Tibial artery (tissue), 4 donors: ENCODE data around the gene THBS2.
A peak's percentile ranks its signal among the peaks of the same experiment; 100 is the strongest.
"Not testable (repeated sequence)": the region's sequence is repeated elsewhere in the genome, so short reads cannot be mapped to it uniquely, and the experiment has no call there.

Experiments
- DNase-seq, 2 donors: peaks; one replicate each; pipeline ENCODE4 v3.0.0-alpha.2; 2019
- H3K27ac ChIP-seq, 2 donors: fragments of 200-600 bp; sonication (generic) in 1 of 2; 1 replicate in 1 of 2; 2 replicates in 1 of 2; pipeline ENCODE4 v1.5.1; 2018 to 2019; ENCODE audit warnings: mild to moderate bottlenecking in 1 of 2
- H3K27me3 ChIP-seq, 2 donors: fragments of 200-600 bp; sonication (generic) in 1 of 2; one replicate each; pipeline versions ENCODE4 v1.5.1 to v1.6.0; 2016 to 2019
- H3K36me3 ChIP-seq, 3 donors: fragments of 200-600 bp; sonication (generic) in 2 of 3; one replicate each; pipeline ENCODE4 v1.5.1; 2016 to 2019; ENCODE audit warnings: mild to moderate bottlenecking in 2 of 3
- H3K4me1 ChIP-seq, 4 donors: fragments of 200-600 bp; sonication (generic) in 2 of 4; 1 replicate in 3 of 4; 2 replicates in 1 of 4; pipeline ENCODE4 v1.5.1; 2016 to 2019
- H3K4me3 ChIP-seq, 2 donors: fragments of 200-600 bp; sonication (generic) in 1 of 2; 1 replicate in 1 of 2; 2 replicates in 1 of 2; pipeline ENCODE4 v1.5.1; 2018 to 2019; ENCODE audit warnings: mild to moderate bottlenecking in 2 of 2
- H3K9me3 ChIP-seq, 3 donors: fragments of 200-600 bp; sonication (generic) in 1 of 3; one replicate each; pipeline ENCODE4 v1.5.1; 2016 to 2019
- intact Hi-C: fragments of 100-400 bp; cut with DNase I; formaldehyde crosslinking; loops from one replicate; pipeline ENCODE4 v1.15.0; 2023; ENCODE audit warnings: low total_unique reads
- TF ChIP-seq, protein P1 (sequence below), 2 experiments: fragments of 200-600 bp in 1 of 2; fragments of 450-650 bp in 1 of 2; IDR thresholded peaks; one replicate each; pipeline ENCODE4 v1.5.1; 2017 to 2019; ENCODE audit warnings: antibody characterized with exemption in 2 of 2, mild to moderate bottlenecking in 1 of 2, moderate library complexity in 1 of 2

Gene THBS2

DNA sequence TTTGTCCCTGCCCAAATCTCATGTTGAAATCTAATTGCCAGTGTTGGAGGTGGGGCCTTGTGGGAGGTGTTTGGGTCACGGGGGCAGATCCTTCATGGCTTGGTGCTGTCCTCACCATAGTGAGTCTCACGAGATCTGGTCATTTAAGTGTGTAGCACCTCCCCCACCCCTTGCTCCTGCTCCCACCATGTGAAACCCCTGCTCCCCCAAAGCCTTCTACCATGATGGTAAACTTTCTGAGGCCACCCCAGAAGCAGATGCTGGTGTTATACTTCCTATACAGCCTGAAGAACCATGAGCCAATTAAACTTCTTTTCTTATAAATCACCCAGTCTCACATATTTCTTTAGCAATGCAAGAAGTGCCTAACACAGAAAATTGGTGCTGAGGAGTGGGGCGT lies 19.9 kb upstream of the THBS2 start:
- no peak overlapping the region for H3K4me3 ChIP-seq
- intact Hi-C loops = no loop called here

DNA sequence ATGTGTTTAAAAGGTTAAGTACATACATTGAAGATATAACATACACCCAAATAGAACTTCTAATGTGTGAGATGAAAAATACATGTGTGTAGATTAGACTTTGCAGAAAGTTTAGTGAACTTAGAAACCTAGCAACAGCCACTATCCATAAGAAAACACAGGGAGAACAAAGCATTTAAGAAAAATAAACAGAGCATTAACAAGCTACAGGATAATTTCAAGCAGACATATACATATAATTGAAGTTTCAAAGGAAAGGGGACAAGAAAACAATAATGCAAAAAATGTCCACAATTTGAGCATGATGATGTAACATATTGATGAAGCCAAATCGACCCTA lies 18.2 kb upstream of the THBS2 start:
- H3K4me3 ChIP-seq = no peak overlapping the region
- no peaks in the 10 kb centered on the region for H3K27me3 ChIP-seq
- DNase-seq = no peak
- H3K27ac ChIP-seq = no peak overlapping the region
- peaks cover 0 to 15% (median 0%) of the 10 kb centered on the region in 4 donors for H3K4me1 ChIP-seq
- TF ChIP-seq, protein P1, sequence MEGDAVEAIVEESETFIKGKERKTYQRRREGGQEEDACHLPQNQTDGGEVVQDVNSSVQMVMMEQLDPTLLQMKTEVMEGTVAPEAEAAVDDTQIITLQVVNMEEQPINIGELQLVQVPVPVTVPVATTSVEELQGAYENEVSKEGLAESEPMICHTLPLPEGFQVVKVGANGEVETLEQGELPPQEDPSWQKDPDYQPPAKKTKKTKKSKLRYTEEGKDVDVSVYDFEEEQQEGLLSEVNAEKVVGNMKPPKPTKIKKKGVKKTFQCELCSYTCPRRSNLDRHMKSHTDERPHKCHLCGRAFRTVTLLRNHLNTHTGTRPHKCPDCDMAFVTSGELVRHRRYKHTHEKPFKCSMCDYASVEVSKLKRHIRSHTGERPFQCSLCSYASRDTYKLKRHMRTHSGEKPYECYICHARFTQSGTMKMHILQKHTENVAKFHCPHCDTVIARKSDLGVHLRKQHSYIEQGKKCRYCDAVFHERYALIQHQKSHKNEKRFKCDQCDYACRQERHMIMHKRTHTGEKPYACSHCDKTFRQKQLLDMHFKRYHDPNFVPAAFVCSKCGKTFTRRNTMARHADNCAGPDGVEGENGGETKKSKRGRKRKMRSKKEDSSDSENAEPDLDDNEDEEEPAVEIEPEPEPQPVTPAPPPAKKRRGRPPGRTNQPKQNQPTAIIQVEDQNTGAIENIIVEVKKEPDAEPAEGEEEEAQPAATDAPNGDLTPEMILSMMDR (IDR thresholded peaks at IDR 0.05) = no peak
- H3K9me3 ChIP-seq = no peaks in the 10 kb centered on the region
- no peaks in the 10 kb centered on the region for H3K36me3 ChIP-seq
- intact Hi-C loops = no loop called here

More for the DNA sequence above, 19.9 kb upstream of the THBS2 start:
- no peak overlapping the region for H3K27ac ChIP-seq
- H3K36me3 ChIP-seq = no peaks in the 10 kb centered on the region
- TF ChIP-seq, protein P1 (IDR thresholded peaks at IDR 0.05) = no peak
- H3K4me1 ChIP-seq = peaks cover 0 to 15% (median 0%) of the 10 kb centered on the region in 4 donors
- H3K27me3 ChIP-seq = no peaks in the 10 kb centered on the region
- H3K9me3 ChIP-seq = no peaks in the 10 kb centered on the region
- DNase-seq = no peak

DNA sequence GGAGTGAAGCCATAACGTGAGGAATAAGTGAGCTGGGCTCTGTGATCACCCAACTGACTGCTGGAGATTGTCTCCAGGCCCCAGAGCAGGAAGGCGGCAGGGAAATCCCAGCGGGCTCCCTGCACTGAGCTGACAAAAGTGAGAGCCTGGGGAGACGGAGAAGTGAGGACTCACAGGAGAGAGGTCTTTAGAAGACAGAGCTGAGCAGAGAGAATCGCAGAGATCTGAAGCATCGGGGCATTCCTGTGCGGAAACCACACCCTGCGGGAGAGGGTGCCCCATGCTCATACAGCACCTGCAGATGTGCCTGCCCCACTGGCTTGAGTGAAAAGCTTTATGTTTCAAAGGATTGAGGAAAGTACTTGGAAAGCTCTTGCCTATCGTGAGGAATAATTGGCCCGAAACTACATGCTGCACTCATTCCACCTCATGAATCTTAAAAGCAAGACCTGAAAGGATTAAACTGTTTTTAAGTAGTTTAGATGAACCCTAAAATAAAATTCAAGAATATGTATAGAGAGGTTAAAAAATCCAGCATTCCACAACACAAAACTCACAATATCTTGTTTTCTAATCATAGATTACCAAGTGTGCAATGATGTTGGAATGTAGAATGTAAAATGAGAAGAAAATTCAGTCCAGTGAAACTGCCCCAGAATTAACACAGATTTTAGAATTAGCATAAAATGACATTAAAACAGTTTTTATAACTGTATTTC lies 17.7 kb upstream of the THBS2 start:
- TF ChIP-seq, protein P1 (IDR thresholded peaks at IDR 0.05) = no peak
- H3K36me3 ChIP-seq = no peaks in the 10 kb centered on the region
- no peak overlapping the region for H3K27ac ChIP-seq
- no peaks in the 10 kb centered on the region for H3K27me3 ChIP-seq
- peaks cover 0 to 15% (median 0%) of the 10 kb centered on the region in 4 donors for H3K4me1 ChIP-seq
- no peaks in the 10 kb centered on the region for H3K9me3 ChIP-seq
- DNase-seq = no peak
- intact Hi-C loops = no loop called here
- no peak overlapping the region for H3K4me3 ChIP-seq

DNA sequence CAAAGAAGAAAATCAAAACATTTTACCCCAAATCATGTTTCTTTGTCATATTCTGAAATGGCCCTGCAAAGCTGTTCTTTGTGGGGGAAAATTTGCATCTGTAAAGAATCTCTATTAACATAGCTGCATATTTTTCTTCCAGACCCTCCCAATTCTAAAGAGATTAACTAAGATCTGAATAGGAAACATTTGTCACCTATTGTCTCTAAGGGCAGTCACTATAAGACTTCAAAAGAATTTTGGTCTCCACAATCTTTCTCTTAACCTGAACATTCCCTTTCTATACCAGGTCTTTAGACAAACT lies 16.4 kb upstream of the THBS2 start:
- H3K36me3 ChIP-seq, H3K27me3 ChIP-seq, intact Hi-C loops, DNase-seq, H3K4me3 ChIP-seq, H3K9me3 ChIP-seq: not testable (repeated sequence)
- Histone ChIP-seq H3K27ac (peak overlapping the region in 1 of 2 donors; percentile 53), H3K4me1 (peaks cover 0 to 15% (median 0%) of the 10 kb centered on the region in 4 donors)

DNA sequence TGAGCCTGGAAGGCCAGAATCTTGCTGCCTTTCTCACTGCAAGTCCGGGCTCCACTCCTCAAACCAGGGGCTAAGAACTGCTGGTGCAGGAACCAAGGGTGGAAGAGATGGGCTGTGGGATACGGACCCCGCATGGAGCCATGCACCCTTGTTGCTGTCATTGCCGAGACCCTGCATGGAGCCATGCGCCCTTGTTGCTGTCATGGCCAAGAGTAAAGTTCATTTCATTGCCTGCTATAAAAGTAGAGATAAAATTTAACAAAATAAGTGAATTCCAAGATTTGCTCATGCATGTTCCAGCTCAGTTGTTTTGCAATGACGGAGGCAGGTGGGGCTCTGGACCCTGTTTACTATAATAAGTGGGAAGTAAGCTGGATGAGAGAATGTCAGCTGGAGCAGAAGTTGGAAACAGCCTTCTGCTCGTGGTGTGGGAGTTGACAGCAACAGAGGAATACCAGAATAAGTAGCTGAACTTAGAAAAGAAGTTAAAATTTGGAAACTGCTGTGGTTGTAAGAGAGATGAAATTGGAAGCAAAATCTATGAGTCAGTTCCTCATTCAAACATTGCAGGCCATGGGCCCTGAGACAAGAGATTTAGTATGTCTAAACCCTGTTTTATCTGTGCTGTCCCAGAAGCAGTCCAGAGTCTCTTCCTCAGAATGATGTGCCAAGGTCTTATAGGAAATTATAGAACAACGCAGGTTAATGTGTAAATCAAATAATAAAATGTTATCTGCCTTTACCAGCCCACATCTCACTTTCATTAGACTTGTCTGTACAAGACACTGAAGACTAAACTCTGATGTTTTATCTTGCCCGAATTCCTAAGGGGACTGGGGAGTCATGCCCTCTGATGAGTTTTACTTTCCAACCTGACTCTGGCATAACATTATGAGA lies 15.8 kb upstream of the THBS2 start:
- peak in 1 of 2 donors; percentile 89 for DNase-seq
- H3K4me1 ChIP-seq = peaks cover 0 to 15% (median 0%) of the 10 kb centered on the region in 4 donors
- no peak overlapping the region for H3K4me3 ChIP-seq
- H3K9me3 ChIP-seq = no peaks in the 10 kb centered on the region
- intact Hi-C loops = no loop called here
- peak overlapping the region in 1 of 2 donors; percentile 53 for H3K27ac ChIP-seq
- H3K36me3 ChIP-seq = no peaks in the 10 kb centered on the region
- TF ChIP-seq, protein P1 (IDR thresholded peaks at IDR 0.05) = no peak
- no peaks in the 10 kb centered on the region for H3K27me3 ChIP-seq

DNA sequence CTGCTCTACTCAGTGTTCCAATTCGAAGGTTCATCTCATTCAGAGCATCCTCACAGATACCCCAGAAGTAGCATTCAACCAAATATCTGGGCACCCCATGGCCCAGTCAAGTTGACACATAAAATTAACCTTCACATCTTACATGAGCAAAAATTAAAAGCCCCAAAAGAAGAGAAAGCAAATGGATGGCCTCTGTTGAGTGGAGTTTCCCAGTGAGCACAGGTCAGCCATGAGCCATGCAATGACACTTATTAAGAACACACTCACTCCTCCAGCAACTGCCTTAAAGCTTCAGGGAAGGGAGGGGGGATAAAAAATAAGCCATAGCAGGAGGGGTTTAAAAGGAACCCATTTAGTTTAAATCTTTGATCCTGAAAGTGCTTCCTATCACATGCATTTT lies 14.6 kb upstream of the THBS2 start:
- Histone ChIP-seq H3K9me3 (no peaks in the 10 kb centered on the region), H3K36me3 (no peaks in the 10 kb centered on the region), H3K4me1 (peaks cover 0 to 20% (median 0%) of the 10 kb centered on the region in 4 donors), H3K27me3 (no peaks in the 10 kb centered on the region), H3K27ac (no peak overlapping the region), H3K4me3 (no peak overlapping the region)
- intact Hi-C loops = no loop called here
- DNase-seq = no peak
- TF ChIP-seq, protein P1 (IDR thresholded peaks at IDR 0.05) = no peak
